NCI-H82 (cell line): ENCODE results near the gene TIGIT.

Source experiments
- DNase-seq: peaks from one replicate; lab custom pipeline; 2025; lab: John Stamatoyannopoulos, UW

TIGIT gene

DNA sequence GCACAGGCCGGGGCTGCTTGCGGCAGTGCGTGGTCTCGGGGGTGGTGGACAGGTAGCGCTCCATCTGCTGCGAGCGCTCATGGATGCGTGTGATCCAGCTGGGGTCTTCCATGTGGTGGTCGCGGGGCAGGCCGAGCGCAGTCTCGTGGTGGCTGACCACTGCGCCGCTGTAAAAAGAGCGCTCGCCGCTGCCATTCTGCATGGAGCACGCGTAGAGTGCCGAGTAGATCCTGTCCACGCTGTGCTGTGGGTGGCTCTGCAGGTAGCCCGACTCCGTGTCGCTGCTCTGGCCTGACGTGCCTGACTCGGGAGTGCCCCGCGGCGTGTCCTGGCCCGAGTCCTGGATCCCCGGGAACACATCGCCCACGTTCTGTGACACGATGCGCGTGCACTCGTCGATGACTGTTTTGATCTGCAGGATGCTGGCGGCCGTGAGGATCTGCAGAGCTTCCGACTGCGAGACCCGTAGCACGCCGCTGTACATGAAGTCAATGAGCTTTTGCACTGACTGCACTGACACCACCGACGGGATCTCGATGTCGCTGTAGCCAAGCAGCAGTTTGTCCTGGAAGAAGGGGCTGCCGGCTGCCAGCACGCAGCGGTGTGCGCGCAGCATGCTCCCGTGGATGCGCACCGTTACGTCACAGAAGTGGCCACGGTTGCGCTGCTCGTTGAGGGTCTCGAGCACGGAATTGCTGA, 57.4 kb downstream of the TIGIT start:
- DNase-seq: no peak

DNA sequence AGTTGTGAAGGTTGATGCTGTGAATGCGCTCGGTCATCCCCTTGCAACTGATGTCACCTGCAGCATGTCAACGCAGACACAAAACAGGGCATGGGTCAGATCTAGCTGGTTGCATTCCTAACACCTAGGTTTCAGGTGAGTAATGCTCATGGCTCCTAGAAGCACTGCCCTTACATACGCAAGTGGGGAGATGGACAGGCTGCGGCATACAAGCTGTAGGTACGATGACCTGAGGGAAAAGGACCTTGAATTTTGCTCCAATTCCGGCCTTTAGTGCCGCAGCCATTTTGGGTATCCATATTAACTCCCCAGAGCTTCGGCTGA, 58.0 kb downstream of the TIGIT start:
- DNase-seq: no peak

DNA sequence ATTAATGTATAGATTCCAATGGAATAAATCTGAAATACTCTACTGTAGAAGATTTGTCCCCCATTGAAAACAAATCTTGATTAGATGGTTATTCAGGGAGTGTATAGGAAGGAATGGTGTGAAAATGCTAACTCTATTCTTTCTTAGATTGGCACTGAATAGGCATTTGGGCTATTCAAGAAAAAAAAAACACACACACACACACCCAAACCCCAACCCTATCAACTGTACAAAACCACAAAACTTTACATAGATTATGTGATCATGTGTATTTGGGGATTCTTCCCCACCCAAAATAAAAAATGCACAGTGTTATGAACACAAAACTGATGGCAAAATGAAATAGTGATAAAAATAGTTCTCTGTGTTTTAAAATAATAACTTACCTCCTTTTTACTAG, 61.8 kb downstream of the TIGIT start:
- DNase-seq: no peak

DNA sequence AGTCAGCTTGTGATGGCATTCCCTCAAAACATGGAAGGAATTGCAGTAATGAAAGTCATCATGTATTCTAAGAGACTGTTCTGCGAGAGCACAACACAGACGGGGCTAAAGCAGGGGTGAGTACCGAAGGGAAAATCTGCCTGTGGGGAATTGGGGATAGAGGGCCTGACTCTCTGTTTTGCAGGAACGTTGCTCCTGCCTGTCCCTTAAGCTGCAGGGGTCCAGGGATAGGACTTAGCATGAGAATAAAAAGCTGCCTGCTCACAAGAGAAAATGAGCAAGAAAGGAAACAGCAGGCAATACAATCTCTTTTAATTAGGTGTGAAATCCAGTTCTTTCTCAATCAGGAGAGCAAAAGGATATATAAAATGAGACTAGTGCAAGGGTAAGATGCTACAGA, 62.2 kb downstream of the TIGIT start:
- no peak for DNase-seq

DNA sequence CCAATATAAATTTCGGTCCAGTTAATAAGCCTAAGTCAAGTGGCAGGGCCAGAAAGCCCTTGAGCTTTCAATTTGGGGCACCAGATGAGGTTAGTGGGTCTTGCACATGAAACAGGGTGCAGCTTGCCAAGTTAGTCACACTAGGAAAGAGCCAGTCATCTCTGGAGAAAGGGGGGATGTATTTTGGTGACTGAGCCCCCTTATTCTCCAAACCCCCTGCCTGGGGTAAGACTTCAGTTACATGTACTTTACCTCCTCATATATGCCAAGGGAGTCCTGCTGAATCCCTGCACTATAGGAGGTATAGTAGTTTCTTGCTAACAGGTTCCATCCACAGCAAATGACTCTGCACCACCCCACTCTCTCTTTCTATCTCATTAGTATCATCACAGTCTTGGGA, 62.7 kb downstream of the TIGIT start:
- no peak for DNase-seq
